Liver (tissue), 9 donors: Measurements from ENCODE around the gene WWC2. TPM values are rescaled to one million over a fixed set of nuclear protein-coding genes. Genes with fewer than 3 reads are reported as not detected.

Experiments used
- DNase-seq: peaks from one replicate; pipeline ENCODE4 v3.0.0-alpha.2; 2017; ENCODE audit warnings: low spot score
- H3K27ac ChIP-seq, 2 donors: one replicate each; pipeline ENCODE4 v1.7.0; 2013; ENCODE audit warnings: inconsistent platforms in 2 of 2, low read length in 2 of 2, control low read depth in 1 of 2, low read depth in 1 of 2, mild to moderate bottlenecking in 1 of 2
- H3K27me3 ChIP-seq, 4 donors: one replicate each; pipeline versions ENCODE4 v1.6.1 to v1.7.0; 2013; ENCODE audit warnings: low read length in 3 of 4, inconsistent platforms in 1 of 4, mild to moderate bottlenecking in 1 of 4, moderate library complexity in 1 of 4; ENCODE audit not compliant: control insufficient read depth in 4 of 4, insufficient read depth in 4 of 4
- H3K36me3 ChIP-seq, 4 donors: one replicate each; pipeline versions ENCODE4 v1.6.1 to v1.7.0; 2013; ENCODE audit warnings: low read length in 3 of 4, mild to moderate bottlenecking in 3 of 4, low read depth in 1 of 4, moderate library complexity in 1 of 4; ENCODE audit not compliant: control insufficient read depth in 4 of 4, insufficient read depth in 3 of 4
- H3K4me1 ChIP-seq, 4 donors: one replicate each; pipeline versions ENCODE4 v1.6.1 to v1.7.0; 2013; ENCODE audit warnings: low read length in 3 of 4, mild to moderate bottlenecking in 3 of 4, moderate library complexity in 1 of 4; ENCODE audit not compliant: control insufficient read depth in 4 of 4, insufficient read depth in 4 of 4
- H3K4me3 ChIP-seq, 3 donors: one replicate each; pipeline versions ENCODE4 v1.6.1 to v1.7.0; 2013; ENCODE audit warnings: low read length in 3 of 3, control low read depth in 1 of 3, low read depth in 1 of 3, mild to moderate bottlenecking in 1 of 3
- H3K9ac ChIP-seq, 2 donors: one replicate each; pipeline ENCODE4 v1.7.0; 2013; ENCODE audit warnings: low read length in 2 of 2, mild to moderate bottlenecking in 2 of 2, moderate library complexity in 2 of 2, control low read depth in 1 of 2, low read depth in 1 of 2
- H3K9me3 ChIP-seq, 4 donors: one replicate each; pipeline versions ENCODE4 v1.6.1 to v1.7.0; 2013; ENCODE audit warnings: low read length in 3 of 4; ENCODE audit not compliant: control insufficient read depth in 4 of 4
- ATF3 ChIP-seq: IDR thresholded peaks from 2 replicates; pipeline ENCODE4 v1.6.1; 2016; ENCODE audit warnings: antibody characterized with exemption
- CTCF ChIP-seq: fragments of 150-350 bp; IDR thresholded peaks from 2 replicates; pipeline ENCODE4 v1.5.1; 2017; ENCODE audit warnings: improper control_type of control experiment, low read depth, low read length; ENCODE audit not compliant: missing input control
- EGR1 ChIP-seq, 2 donors: IDR thresholded peaks; 2 replicates each; pipeline ENCODE4 v1.6.1; 2016 to 2018; ENCODE audit warnings: antibody characterized with exemption in 2 of 2, low read depth in 2 of 2
- FOXA1 ChIP-seq: IDR thresholded peaks from 2 replicates; pipeline ENCODE4 v1.6.1; 2016; ENCODE audit warnings: antibody characterized with exemption
- FOXA2 ChIP-seq: IDR thresholded peaks from 2 replicates; pipeline ENCODE4 v1.6.1; 2016; ENCODE audit warnings: antibody characterized with exemption
- GABPA ChIP-seq, 2 donors: IDR thresholded peaks in 1 of 2; conservative IDR thresholded peaks in 1 of 2; 2 replicates each; pipeline ENCODE4 v1.6.1; 2016; ENCODE audit warnings: antibody characterized with exemption in 2 of 2, mild to moderate bottlenecking in 1 of 2, moderate library complexity in 1 of 2
- HNF4A ChIP-seq, 2 donors: conservative IDR thresholded peaks; 2 replicates each; pipeline ENCODE4 v1.6.1; 2016; ENCODE audit warnings: antibody characterized with exemption in 2 of 2, mild to moderate bottlenecking in 2 of 2
- HNF4G ChIP-seq: IDR thresholded peaks from 2 replicates; pipeline ENCODE4 v1.6.1; 2016; ENCODE audit warnings: antibody characterized with exemption
- JUND ChIP-seq, 2 donors: IDR thresholded peaks; 2 replicates each; pipeline ENCODE4 v1.6.1; 2016; ENCODE audit warnings: antibody characterized with exemption in 2 of 2
- MAX ChIP-seq: IDR thresholded peaks from 2 replicates; pipeline ENCODE4 v1.6.1; 2016; ENCODE audit warnings: antibody characterized with exemption
- NR2F2 ChIP-seq: IDR thresholded peaks from 2 replicates; pipeline ENCODE4 v1.6.1; 2016; ENCODE audit warnings: antibody characterized with exemption
- RAD21 ChIP-seq, 2 donors: IDR thresholded peaks; 2 replicates each; pipeline ENCODE4 v1.6.1; 2016; ENCODE audit warnings: antibody characterized with exemption in 2 of 2, mild to moderate bottlenecking in 2 of 2
- REST ChIP-seq: IDR thresholded peaks from 2 replicates; pipeline ENCODE4 v1.6.1; 2016; ENCODE audit warnings: antibody characterized with exemption, mild to moderate bottlenecking
- RXRA ChIP-seq, 2 donors: IDR thresholded peaks; 2 replicates each; pipeline ENCODE4 v1.6.1; 2017 to 2018; ENCODE audit warnings: antibody characterized with exemption in 2 of 2, mild to moderate bottlenecking in 1 of 2
- SP1 ChIP-seq: IDR thresholded peaks from 2 replicates; pipeline ENCODE4 v1.6.1; 2018; ENCODE audit warnings: antibody characterized with exemption, mild to moderate bottlenecking
- TAF1 ChIP-seq: conservative IDR thresholded peaks from 2 replicates; pipeline ENCODE4 v1.6.1; 2016; ENCODE audit warnings: antibody characterized with exemption, mild to moderate bottlenecking
- YY1 ChIP-seq: IDR thresholded peaks from 2 replicates; pipeline ENCODE4 v1.6.1; 2016; ENCODE audit warnings: antibody characterized with exemption, mild to moderate bottlenecking
- ZBTB33 ChIP-seq: IDR thresholded peaks from 2 replicates; pipeline ENCODE4 v1.6.1; 2016; ENCODE audit warnings: antibody characterized with exemption
- WGBS: extraction: QIAGEN DNeasy Blood & Tissue Kit; methylation state at CpG from one replicate; pipeline ENCODE4 v1.1.7; 2013; 5-methylcytosine and 5-hydroxymethylcytosine counted together
- polyA plus RNA-seq, 2 donors: library from polyadenylated mRNA; stranded (reverse) in 1 of 2; unstranded in 1 of 2; fragments of 200-250 nt in 1 of 2; fragments of >200 nt in 1 of 2; fragmentation: Nextera tagmentation in 1 of 2; extraction: Ambion mirVana in 1 of 2; gene quantifications; one replicate each; pipeline versions ENCODE4 v1.2.1 to v1.2.3, GENCODE V29; 2013 to 2015
- total RNA-seq, 2 donors: library from RNA; depleted of rRNA; stranded (reverse); fragments of >200 nt; gene quantifications; one replicate each; pipeline ENCODE4 v1.2.3, GENCODE V29; 2014
- donor health status: healthy.
- donor health status: healthy.
- donor health status: healthy.
- donor health status: healthy.
- donor health status: healthy.

WWC2 gene
- total and polyA plus RNA-seq, 4 donors = 8.6 to 60.1 (median 13.3) TPM

GRCh38 chr4:183195534-183195933 lies 96.5 kb downstream of the WWC2 start (continued):
- no peak for TF ChIP-seq ZBTB33

- no peak overlapping the region for H3K9ac ChIP-seq
- 81% methylated on average over 3 of the region's 3 CpGs for WGBS
- H3K9me3 ChIP-seq = no peaks in the 10 kb centered on the region
- H3K36me3 ChIP-seq = peaks cover 0 to 5% (median 2%) of the 10 kb centered on the region in 4 donors
- no peak overlapping the region for H3K27ac ChIP-seq
- H3K4me3 ChIP-seq = no peak overlapping the region
- TF ChIP-seq TAF1 (no peak), HNF4G (no peak), ZBTB33 (no peak), GABPA (IDR thresholded peaks at IDR 0.05 in 1 of 2, conservative IDR thresholded peaks at IDR 0.05 in 1 of 2) (no peak), EGR1 (IDR thresholded peaks at IDR 0.05; ENCODE audit: low read depth in 2 of 2) (no peak), JUND (IDR thresholded peaks at IDR 0.05) (no peak), REST (no peak), ATF3 (no peak), NR2F2 (no peak), FOXA2 (no peak), CTCF (no peak), FOXA1 (no peak), RAD21 (IDR thresholded peaks at IDR 0.05) (no peak), YY1 (no peak), SP1 (no peak), MAX (no peak), HNF4A (conservative IDR thresholded peaks at IDR 0.05) (no peak), RXRA (IDR thresholded peaks at IDR 0.05) (no peak)
- no peaks in the 10 kb centered on the region for H3K27me3 ChIP-seq
- DNase-seq = no peak
- peaks cover 0 to 6% (median 4%) of the 10 kb centered on the region in 4 donors for H3K4me1 ChIP-seq
Measured at GRCh38 chr4:183197140-183197539, 98.1 kb downstream of the WWC2 start.
